GM21381 (cell line): ENCODE measurements around the gene VWC2.

Experiments
- ATAC-seq: cut with Tn5 transposase; IDR thresholded peaks from one replicate; pipeline ENCODE4 v1.9.1; 2021; ENCODE audit warnings: mild to moderate bottlenecking, moderate library complexity; ENCODE audit not compliant: unreplicated experiment

VWC2 gene

GRCh38 chr7:49781996-49782395, 8.6 kb downstream of the VWC2 start:
- no peak for ATAC-seq

DNA sequence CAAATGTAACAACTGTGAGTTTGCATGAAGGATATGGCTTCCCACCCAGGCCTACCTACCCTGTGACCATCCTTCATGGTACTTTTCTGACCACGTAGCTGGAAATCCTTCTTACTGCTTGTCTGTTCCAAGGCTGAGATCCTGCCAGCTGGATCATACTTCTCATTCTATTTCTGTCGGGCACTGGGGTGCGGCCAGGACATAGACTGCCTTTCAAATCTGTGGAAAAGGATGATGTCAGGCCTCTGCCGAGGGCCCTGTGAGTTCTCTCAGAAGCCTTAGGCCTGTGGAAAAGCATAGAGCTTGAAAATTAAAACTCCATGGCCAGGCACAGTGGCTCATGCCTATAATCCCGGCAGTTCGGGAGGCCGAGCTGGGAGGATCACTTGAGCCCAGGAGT, 10.0 kb downstream of the VWC2 start:
- no peak for ATAC-seq

DNA sequence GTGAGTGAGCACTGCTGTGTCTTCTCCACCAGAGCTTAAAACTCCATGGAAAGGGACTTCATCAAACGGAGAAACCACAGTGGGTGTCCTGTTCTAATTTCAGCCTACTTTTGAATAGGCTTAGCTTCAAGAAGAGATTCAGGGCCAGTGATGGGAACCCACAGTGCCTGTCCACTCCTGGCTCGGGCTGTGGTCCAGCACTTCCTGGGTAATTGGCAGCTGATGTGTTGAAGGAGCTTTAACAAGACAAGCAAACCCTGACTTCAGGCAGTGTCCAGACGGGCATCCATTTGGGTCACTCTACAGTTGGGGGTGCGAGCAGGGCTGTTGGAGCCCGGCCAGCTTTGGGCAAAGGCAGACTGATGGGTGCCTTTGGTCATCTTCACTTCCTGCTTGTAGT, 14.5 kb downstream of the VWC2 start:
- no peak for ATAC-seq

- no peak for ATAC-seq
Observed at GRCh38 chr7:49788455-49789059, 15.1 kb downstream of the VWC2 start.

DNA sequence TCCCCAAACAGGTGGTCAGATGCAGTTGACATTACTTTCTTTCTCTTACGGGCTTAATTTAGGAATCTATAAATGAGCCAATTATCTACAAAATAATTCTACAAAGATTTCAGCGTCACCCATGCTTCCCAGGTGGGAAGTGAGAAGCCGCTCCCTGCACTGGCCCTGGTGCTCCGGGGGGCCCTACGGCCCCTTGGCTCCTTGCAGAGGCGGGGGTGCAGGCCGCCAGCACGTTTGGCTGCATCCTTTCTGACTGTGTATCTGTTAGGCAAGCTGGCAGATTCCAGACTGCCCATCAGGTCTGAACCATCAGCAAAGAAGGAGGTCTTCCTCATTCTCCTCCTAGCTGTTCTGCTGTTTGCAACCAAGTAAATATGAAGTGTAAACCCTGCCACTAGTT, 16.3 kb downstream of the VWC2 start:
- no peak for ATAC-seq

DNA sequence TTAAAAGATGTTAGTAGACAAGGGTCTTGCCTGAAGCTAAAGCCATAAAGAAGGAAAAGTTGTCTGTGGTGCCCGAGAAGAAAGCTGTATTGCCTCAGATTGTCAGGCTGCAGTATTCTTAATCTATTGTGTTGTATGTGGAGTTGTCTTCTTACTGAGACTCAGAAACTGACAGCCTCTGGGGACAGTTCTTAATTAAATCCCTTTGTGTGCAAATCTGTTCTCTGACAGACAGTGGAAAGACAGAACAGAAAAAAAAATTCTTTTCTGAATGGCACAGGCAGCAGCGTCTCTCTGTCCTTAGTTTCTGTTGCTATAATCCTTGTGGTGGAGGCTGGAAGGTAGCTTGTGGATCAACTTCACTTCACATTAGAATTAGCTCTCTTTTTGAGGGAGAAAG, 16.8 kb downstream of the VWC2 start:
- ATAC-seq, result no peak

DNA sequence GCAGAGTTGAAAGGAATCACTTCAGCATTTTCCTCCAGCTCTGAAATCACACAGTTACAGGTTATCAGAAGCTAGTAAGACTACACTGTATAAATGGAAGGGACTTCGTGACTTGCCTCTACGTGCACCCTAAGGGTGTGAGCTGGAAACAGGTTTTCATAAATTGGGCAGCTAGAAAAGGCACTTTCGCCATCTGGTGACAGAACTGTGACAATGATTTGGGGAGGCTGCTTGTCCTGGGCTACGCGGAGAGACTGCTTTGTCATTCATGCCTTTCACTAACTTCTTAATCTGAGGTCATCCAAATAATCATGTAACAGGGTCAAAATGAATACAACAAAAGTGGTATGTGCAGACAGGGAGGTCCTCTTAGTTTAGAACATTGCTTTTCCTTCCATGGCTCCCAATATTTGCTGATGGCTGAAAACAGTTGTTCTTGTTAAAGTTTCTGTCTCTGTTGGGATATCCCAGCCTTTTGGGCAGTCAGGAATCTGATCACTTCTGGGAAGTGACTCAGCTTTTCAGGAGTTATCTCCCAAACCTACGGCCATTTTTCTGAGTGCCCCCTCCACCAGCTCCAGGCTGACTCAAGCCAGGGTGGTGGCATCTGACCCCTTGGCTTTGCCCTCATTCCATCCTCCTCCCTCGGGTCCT, 17.8 kb downstream of the VWC2 start:
- peak; percentile 72 for ATAC-seq

DNA sequence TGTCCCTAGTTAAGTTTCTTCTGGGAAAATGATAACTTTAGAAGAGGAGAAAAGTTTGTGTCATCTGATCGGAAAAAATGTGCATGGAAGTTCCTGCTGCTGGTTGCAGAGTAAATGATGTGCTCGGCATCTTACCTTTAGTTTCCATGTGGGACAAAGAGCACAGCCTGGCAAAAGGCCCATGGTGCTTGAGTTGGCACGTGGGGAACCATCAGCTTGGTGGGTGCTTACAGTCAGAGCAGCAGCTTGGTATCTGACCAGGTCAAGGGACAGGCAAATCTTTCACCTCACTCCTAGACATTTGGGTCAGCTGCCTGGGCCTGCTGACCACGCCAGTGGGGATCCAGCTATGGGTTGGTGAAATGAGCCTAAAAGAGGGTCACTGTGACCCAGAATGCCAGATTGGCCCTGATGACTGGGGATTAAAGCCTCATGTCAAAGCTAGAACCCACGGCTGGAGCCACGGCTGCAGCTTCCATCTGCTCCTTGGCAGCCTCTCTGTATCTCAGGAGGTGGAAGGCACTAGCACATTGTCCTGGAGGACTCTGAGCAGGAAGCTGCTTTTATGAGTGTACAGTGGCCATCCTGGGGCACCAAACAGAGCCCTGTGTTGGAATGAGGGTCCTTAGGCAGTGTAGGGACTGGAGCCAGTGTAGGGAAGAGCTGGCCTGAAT, 24.7 kb downstream of the VWC2 start:
- ATAC-seq, result no peak

GRCh38 chr7:49800031-49800430, 26.6 kb downstream of the VWC2 start:
- ATAC-seq, result no peak

- ATAC-seq, result no peak
Observed at GRCh38 chr7:49802600-49802999, 29.2 kb downstream of the VWC2 start.

DNA sequence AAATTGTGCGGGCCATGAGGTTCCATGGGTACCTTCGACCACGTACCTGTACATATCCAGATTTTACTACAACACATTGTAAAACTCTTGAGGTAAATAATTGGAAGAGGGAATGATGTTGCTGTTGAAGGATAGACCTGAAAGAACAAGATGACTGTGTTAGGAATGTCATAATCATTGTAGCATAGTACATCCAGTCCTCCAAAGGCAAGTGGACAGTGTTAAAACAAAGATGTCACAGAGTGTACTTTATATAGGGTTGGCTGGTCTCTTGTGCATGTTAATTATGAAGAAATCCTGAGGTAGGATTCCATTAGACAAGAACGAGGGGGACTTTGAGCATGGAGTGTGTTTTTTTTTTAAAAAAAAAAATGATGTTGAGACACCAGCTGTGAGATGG, 30.4 kb downstream of the VWC2 start:
- no peak for ATAC-seq

GRCh38 chr7:49805371-49806007, 32.1 kb downstream of the VWC2 start:
- no peak for ATAC-seq

GRCh38 chr7:49812534-49812933, 39.1 kb downstream of the VWC2 start:
- no peak for ATAC-seq

GRCh38 chr7:49817279-49817678, 43.8 kb downstream of the VWC2 start:
- ATAC-seq, result no peak

GRCh38 chr7:49821181-49821580, 47.7 kb downstream of the VWC2 start:
- no peak for ATAC-seq

DNA sequence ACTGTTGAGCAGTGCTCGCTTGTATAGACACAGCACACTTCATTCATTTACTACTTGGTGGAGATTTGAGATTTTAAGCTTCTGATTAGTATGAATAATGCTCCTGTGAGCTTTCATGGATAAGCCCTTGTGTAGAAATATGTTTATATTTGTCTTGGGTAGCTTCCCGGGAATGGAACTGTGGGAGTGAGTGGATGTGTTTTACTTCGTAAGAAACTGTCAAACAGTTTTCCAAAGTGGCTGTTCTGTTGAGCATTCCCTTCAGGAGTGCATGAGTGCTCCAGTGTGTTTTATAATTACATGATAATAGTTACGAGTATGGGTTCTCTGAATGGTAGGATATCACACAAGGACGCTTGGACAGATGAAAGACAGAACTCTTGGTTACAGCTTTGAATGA, 49.4 kb downstream of the VWC2 start:
- ATAC-seq, result no peak

DNA sequence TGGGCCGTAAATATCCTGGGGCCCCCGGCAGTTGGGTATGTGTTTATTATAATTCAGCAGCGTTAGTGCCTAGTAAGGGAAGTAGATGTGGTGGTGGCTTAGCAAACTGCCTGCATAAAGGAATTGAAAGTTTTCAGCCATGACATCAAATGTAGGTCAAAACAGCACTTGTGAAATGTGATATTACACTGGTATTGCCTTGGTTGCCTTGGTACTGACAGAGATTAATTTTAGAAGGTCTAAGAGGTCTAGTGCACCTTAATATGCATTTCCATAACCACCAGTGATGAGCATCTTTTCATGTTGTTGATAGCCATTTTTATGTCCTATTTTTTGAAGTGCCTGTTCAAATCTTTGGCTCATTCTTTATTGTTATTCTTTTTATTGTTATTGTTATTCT, 50.1 kb downstream of the VWC2 start:
- no peak for ATAC-seq

DNA sequence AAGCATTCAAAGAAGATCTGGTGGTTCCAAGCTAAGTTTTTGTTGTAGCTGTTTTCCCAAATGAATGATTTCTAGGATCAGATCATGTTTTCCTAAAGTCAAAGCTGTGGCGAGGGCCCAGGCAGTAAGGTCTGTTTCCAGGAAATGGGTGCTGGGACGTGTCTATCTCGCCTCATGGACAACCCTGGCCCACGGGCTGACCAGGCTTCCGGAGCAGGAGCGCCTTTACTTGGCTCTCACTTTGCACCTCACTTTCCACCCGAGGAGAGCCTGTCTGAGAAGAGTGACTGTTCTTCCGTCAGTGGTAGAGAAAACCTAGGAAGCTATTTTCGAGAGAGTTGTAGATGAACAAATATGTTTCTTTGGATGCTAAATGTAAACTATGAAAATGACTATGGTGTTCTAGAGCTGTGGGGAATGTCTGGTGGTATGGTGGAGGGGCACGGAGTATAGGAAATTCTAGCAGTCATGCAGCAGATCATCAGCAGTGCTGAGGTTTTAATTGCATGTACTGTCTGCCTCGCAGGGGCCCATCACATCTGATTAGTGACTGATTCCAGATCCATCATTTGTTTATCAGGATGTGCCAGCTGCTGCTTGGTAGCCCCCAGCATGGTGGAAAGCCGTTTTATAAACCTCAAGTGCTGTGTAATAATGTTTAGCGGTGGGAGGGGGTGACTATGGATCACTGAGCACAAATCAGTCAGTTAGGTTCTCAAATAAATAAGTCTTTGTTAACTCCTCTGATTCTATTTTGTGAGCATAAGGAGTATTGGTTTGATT, 66.6 kb downstream of the VWC2 start:
- ATAC-seq, result no peak

DNA sequence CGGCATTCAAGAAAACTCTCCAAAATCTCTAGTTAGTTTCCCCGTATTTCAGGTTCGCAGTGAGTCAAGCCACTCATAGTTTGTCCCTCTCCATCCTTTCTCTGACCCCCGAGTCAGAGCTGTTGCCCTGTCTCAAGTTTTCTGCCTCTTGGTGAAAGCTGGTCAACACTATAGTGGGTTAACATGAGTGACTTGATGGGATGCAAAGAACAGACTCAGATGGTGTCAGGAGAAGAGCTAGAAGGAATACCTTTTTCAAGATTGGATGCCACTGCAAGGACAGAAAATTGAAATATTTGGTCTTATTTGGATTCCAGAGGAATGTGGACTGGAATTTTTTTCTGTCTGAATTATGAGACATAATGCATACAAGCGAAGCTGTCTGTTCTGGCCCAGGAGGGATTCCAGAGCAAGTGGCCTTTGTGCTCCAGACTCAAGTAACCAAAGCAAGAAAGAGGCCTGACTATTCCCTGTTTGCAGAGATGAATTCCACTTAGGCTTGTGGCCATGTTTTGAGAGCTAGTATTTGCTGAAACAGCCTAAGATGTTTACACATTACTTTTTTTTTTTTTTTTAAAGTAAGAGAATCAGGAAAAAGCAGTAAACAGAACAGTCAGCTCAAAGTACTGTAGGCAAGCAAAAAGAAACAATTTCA, 67.4 kb downstream of the VWC2 start:
- ATAC-seq, result no peak

DNA sequence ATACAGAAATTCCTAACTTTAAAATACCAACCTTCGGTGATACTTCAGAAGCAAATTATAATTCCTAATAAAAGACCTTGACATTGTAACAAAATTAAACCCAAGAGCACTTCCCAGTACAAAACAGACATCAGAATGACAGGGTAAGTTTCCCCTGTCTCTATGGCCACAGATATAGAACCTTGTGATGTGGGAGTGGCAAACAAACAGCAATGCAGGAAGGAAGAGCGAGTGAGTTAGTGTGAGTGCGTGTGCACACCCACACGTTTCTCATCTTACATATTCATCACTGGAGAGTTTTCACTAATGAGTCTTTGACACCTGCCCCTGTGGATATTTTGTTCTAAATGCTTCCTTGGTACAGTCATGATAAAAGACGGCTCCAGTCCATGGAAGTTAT, 72.2 kb downstream of the VWC2 start:
- ATAC-seq, result no peak
